ENCODE measurements around the gene UST. TPM values are rescaled to one million over a fixed set of nuclear protein-coding genes. Genes with fewer than 3 reads are reported as not detected.

Gene UST
- total RNA-seq, 4 donors from 2014 or later, result 16.7 to 19.5 (median 18.1) TPM

DNA sequence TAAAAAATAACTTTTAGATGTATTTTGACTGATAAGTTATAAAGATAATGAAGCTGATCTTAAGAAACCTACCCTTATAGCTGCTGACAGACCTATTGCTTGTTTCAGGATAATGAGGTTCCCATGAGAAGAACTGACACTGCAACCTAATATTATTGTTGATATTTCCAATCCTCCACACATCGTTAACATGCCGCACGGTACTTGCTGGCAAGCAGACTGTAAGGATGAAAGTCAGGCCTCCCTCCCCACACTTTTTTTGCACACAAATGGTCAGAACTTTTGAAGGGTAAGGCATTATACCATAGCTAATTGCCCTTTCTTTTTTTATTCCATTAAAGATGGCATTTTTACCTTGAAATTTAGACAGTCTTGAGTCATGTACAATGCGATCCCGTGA lies 210.9 kb downstream of the UST start:
- Histone ChIP-seq H3K4me3 (no peak overlapping the region), H3K4me1 (no peaks in the 10 kb centered on the region), H3K27me3 (no peaks in the 10 kb centered on the region), H3K9me3 (no peaks in the 10 kb centered on the region), H3K36me3 (peaks cover 8% of the 10 kb centered on the region), H3K27ac (no peak overlapping the region)
- no peak for DNase-seq (ENCODE audit: low spot score in 2 of 2)
- 94% methylated on average over 5 of the region's 5 CpGs for WGBS
- TF ChIP-seq, protein P1, sequence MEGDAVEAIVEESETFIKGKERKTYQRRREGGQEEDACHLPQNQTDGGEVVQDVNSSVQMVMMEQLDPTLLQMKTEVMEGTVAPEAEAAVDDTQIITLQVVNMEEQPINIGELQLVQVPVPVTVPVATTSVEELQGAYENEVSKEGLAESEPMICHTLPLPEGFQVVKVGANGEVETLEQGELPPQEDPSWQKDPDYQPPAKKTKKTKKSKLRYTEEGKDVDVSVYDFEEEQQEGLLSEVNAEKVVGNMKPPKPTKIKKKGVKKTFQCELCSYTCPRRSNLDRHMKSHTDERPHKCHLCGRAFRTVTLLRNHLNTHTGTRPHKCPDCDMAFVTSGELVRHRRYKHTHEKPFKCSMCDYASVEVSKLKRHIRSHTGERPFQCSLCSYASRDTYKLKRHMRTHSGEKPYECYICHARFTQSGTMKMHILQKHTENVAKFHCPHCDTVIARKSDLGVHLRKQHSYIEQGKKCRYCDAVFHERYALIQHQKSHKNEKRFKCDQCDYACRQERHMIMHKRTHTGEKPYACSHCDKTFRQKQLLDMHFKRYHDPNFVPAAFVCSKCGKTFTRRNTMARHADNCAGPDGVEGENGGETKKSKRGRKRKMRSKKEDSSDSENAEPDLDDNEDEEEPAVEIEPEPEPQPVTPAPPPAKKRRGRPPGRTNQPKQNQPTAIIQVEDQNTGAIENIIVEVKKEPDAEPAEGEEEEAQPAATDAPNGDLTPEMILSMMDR (IDR thresholded peaks at IDR 0.05), result no peak
- TF ChIP-seq POLR2AphosphoS5 (IDR thresholded peaks at IDR 0.05) (no peak), POLR2A (IDR thresholded peaks at IDR 0.05) (no peak), EP300 (IDR thresholded peaks at IDR 0.05) (no peak)

DNA sequence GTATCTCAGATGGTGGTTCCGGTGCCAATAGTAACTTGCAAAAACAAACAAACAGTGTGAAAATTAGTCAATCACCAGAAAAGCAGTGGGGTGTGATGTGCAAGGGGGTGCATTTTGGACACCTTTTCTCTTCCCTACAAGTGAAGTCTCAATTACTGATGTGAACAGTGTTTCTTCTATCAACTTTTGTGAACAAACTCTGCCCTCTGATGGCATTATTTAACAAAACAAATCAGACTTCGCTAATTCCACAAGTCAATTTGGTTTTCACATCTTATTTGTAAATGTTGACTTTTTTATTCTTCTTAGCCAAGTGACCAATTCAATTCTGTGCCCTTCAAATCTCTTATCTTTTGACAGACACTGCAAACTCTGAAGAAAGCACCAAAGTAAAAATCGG lies 212.2 kb downstream of the UST start:
- H3K27ac ChIP-seq, result no peak overlapping the region
- WGBS, result 84% methylated on average over 3 of the region's 3 CpGs
- no peaks in the 10 kb centered on the region for H3K9me3 ChIP-seq
- no peaks in the 10 kb centered on the region for H3K4me1 ChIP-seq
- H3K4me3 ChIP-seq, result no peak overlapping the region
- DNase-seq (ENCODE audit: low spot score in 2 of 2), result no peak
- peaks cover 8% of the 10 kb centered on the region for H3K36me3 ChIP-seq
- TF ChIP-seq EP300 (IDR thresholded peaks at IDR 0.05) (no peak), POLR2A (IDR thresholded peaks at IDR 0.05) (no peak), POLR2AphosphoS5 (IDR thresholded peaks at IDR 0.05) (no peak)
- TF ChIP-seq, protein P1 (IDR thresholded peaks at IDR 0.05), result no peak
- H3K27me3 ChIP-seq, result no peaks in the 10 kb centered on the region

DNA sequence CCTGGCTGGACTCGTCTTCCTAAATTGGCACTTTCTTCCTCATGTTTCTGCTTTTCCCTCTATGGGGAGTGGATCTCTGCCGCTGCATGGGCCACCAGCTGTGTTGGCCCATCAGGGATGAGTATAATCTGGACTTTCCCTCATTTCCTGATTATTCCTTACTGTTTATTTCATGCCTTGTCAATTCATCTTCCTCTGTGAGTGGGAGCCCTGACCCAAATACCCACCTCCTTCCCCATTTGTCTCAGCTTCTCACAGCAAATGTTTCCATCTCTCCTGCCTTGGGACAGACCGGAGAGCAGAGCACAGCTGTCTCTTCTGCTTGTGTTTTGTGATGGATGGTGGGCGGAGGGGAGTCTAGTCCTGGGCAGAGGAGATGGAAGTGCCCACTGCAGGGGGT lies 212.7 kb downstream of the UST start:
- no peak overlapping the region for H3K27ac ChIP-seq
- no peaks in the 10 kb centered on the region for H3K4me1 ChIP-seq
- H3K36me3 ChIP-seq, result peaks cover 8% of the 10 kb centered on the region
- H3K27me3 ChIP-seq, result no peaks in the 10 kb centered on the region
- no peak for DNase-seq (ENCODE audit: low spot score in 2 of 2)
- no peaks in the 10 kb centered on the region for H3K9me3 ChIP-seq
- WGBS, result 93% methylated on average over 4 of the region's 4 CpGs
- no peak overlapping the region for H3K4me3 ChIP-seq
- no peak for TF ChIP-seq EP300 (IDR thresholded peaks at IDR 0.05)
- TF ChIP-seq POLR2AphosphoS5 (IDR thresholded peaks at IDR 0.05), result no peak
- no peak for TF ChIP-seq POLR2A (IDR thresholded peaks at IDR 0.05)
- TF ChIP-seq, protein P1 (IDR thresholded peaks at IDR 0.05), result no peak

DNA sequence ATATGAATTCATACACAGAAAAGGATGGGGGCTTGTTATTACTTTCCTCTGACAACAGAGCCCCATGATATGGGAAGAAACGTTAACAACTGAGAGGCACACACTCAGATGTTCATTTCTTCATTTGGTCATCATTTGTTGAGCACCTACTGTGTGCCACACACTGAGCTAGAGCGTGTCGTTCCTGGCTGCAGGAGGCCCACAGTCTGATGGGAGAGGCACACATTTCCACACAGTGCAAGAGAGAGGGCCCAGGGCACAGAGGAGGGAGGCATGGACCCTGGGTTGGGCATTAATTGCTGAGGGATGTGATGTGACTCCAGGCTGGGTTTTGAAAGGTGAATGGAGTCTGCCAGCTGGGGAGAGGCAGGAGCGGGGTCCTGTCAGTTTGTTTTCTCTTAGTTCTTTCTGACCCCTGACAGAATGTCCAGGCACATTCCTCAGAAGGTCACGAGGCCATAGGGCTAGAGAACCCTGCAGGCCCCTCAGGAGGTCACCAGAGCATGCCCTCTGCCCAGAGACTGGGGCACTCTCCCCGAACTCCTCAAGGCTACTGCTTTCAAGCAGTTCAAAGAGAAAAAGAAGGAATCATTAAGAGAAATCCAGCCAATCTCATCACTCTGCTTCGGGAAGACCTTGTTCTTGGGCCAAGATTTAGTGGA lies 216.2 kb downstream of the UST start:
- TF ChIP-seq, protein P1 (IDR thresholded peaks at IDR 0.05), result no peak
- no peak for TF ChIP-seq POLR2A (IDR thresholded peaks at IDR 0.05)
- TF ChIP-seq EP300 (IDR thresholded peaks at IDR 0.05), result no peak
- no peak for TF ChIP-seq POLR2AphosphoS5 (IDR thresholded peaks at IDR 0.05)
- 92% methylated on average over 7 of the region's 7 CpGs for WGBS
- Histone ChIP-seq H3K27ac (no peak overlapping the region), H3K4me1 (no peaks in the 10 kb centered on the region), H3K4me3 (no peak overlapping the region), H3K9me3 (no peaks in the 10 kb centered on the region), H3K27me3 (no peaks in the 10 kb centered on the region), H3K36me3 (no peaks in the 10 kb centered on the region)
- DNase-seq (ENCODE audit: low spot score in 2 of 2), result no peak

DNA sequence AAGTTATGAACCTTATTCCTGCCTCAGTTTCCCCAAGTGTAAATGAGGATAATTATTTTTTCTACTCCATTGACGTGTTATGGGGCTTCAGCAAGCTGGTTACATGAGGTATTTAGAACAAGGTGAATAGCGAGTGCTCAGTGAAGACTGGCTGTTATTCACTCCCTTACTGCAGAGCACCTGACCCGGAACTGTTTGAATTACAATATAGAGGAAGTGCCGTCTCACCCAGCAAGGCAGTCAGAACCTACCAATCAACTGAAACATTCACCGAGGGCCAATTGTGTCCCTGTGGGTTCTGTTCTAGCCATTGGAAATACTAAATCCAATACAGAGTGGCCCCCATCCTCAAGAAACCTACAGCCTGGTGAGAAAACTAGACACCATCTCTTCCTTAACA lies 216.9 kb downstream of the UST start:
- DNase-seq (ENCODE audit: low spot score in 2 of 2), result no peak
- H3K27me3 ChIP-seq, result no peaks in the 10 kb centered on the region
- no peak overlapping the region for H3K27ac ChIP-seq
- no peaks in the 10 kb centered on the region for H3K9me3 ChIP-seq
- H3K36me3 ChIP-seq, result no peaks in the 10 kb centered on the region
- over 99% methylated on average over 5 of the region's 5 CpGs for WGBS
- H3K4me3 ChIP-seq, result no peak overlapping the region
- H3K4me1 ChIP-seq, result no peaks in the 10 kb centered on the region
- TF ChIP-seq POLR2A (IDR thresholded peaks at IDR 0.05) (no peak), EP300 (IDR thresholded peaks at IDR 0.05) (no peak), POLR2AphosphoS5 (IDR thresholded peaks at IDR 0.05) (no peak)
- TF ChIP-seq, protein P1 (IDR thresholded peaks at IDR 0.05), result no peak
